GM12873 (cell line): ENCODE data around the gene KATNB1.
A peak's percentile ranks its signal among the peaks of the same experiment; 100 is the strongest.

ENCODE experiments used
- TF ChIP-seq, protein P1 (sequence below): IDR thresholded peaks from 2 replicates; pipeline ENCODE4 v1.5.1; 2012; ENCODE audit warnings: low read depth, mild to moderate bottlenecking, moderate library complexity, low read length, control low read depth; ENCODE audit not compliant: insufficient read depth; ENCODE audit errors: missing control alignments

The KATNB1 gene

DNA sequence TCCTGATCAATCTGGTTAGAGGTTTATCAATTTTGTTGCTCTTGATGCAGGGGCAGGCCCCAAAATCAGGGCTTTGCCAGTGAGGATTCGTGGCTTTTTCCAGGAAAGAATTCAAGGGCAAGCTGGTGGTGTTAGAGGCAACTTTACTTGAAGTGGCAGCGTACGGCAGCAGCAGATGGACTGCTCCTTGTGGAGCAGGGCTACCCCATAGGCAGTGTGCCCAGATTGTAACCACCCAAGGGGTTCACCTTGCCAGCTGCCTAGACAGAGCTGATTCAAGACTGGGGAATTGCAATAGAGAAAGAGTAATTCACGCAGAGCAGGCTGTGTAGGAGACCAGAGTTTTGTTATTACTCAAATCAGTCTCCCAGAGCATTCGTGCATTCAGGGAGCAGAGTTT is 24.2 kb upstream of the KATNB1 start:
- TF ChIP-seq, protein P1, sequence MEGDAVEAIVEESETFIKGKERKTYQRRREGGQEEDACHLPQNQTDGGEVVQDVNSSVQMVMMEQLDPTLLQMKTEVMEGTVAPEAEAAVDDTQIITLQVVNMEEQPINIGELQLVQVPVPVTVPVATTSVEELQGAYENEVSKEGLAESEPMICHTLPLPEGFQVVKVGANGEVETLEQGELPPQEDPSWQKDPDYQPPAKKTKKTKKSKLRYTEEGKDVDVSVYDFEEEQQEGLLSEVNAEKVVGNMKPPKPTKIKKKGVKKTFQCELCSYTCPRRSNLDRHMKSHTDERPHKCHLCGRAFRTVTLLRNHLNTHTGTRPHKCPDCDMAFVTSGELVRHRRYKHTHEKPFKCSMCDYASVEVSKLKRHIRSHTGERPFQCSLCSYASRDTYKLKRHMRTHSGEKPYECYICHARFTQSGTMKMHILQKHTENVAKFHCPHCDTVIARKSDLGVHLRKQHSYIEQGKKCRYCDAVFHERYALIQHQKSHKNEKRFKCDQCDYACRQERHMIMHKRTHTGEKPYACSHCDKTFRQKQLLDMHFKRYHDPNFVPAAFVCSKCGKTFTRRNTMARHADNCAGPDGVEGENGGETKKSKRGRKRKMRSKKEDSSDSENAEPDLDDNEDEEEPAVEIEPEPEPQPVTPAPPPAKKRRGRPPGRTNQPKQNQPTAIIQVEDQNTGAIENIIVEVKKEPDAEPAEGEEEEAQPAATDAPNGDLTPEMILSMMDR = no peak

DNA sequence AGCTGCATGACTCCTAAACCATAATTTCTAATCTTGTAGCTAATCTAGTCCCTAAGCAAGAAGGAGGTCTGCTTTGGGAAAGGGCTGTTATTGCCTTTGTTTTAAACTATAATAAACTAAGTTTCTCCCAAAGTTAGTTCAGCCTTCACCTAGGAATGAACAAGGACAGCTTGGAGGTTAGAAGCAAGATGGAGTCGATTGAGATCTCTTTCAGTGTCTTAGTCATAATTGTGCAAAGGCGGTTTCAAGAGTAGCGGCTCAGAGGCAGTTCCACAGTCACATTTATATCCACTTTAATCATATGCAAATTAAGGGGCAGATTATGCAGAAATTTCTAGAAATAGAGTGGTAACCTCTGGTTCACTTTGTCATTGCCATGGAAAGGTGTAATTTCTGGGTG is 23.6 kb upstream of the KATNB1 start:
- TF ChIP-seq, protein P1 = no peak

DNA sequence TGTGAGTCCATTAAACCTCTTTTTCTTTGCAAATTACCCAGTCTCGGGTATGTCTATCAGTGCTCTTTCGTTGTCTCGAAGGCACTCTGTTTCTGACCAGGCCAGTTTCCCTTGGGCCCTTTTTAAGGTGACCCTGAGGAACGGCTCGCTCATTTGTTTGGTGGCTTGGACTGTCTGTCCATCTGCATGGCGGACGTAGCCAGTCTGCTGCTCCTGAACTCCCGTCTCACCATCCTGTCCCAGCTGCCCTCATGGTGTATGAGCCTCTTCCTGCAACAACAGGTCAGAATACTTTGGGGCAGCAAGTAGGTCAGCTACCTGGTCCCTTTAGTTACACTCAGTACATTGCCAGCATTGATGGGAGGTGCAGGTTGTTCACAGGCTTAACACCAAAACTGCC is 22.0 kb upstream of the KATNB1 start:
- TF ChIP-seq, protein P1 = no peak

DNA sequence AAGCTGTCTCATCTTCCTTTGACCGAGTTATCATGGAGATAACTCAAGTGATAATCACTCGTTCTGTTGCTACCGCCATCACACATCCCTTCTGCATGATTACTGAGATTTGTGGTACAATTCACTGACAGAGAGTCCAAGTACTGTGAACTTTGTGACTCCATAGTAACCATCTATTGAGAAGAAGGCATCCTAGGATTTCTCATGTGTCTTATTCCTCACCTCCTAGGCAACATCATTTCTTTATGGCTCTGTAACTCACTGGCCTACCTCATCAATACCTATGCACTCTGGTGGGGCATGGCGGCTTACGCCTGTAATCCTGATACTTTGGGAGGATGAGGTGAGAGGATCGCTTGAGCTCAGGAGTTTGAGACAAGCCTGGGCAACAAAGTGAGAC is 21.5 kb upstream of the KATNB1 start:
- TF ChIP-seq, protein P1 = no peak

DNA sequence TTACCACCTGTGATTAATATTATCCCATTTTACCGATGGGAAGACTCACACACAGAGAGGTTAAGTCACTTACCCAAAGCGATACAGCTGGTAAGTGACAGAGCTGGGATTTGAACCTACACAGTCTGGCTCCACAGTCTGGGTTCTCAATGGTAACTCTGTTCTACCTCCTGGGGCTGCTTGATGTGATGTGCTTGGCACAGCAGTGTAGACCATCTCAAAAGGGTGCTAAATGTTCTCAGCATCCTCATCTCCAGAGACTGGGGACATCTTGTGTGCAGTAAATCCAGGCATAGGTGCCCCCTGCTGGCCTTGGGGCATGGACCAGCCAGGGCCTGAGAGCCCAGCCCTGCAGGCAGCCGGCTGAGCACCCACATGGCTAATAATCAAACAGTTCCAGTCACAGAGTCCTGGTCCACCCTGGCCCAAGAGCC is 15.4 kb upstream of the KATNB1 start:
- TF ChIP-seq, protein P1 = peak; percentile 60

DNA sequence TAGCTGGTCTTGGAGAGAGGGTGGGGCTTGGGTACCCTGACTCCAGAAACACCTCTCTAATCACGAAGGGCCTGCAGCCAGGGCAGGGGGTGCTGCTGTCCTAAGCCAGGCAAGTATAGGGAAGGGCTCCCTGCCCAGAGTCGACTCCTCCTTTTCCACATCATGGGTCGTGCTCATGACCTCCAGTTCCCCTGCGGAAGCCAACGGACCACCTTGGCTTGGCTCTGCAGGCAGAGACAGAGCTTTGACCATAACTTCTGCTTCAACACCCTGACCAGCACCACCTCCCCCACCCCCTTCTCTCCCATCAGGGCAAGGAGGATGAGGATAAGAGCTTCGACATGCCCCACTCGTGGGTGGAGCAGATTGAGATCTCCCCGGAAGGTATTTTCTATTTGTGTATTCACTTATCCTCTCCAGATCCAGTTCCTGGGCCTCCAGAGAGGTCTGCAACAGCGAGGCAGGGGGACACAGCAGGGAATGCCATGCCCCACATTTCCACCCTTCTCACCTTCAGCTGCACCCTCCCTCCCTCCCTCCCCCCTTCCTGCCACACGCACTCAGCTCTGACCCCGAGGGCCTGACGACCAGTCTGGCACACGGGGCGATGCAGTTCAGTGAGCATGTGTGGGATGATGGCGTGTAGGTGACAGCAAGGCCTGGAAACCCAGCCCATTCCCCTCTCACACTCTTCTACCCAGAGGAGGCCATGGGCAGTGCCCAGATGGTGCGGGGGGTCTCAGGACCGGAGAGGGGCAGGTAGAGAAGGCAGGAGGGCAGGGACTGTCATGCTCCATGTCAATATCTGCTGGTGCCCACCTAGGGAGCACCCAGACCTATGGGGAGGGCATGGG is 14.0 kb upstream of the KATNB1 start:
- TF ChIP-seq, protein P1 = no peak

DNA sequence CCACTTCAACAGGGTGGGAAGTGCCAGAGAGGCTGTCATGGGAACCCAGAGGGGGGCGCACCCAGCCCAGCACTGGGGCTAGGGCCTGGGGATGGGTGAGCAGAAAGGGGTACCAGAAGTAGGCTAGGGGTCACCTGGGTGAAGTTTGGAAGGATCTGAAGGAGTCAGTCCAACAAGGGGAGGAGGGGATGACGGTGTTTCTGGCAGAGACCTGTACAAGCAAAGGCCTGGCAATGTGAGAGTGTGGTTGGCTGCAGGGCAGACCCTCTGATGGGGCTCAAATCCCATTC is 13.4 kb upstream of the KATNB1 start:
- TF ChIP-seq, protein P1 = no peak
